Measurements from ENCODE around the gene ARL2. TPM values are rescaled to one million over a fixed set of nuclear protein-coding genes. Genes with fewer than 3 reads are reported as not detected.

ARL2 gene
- polyA plus RNA-seq, 3 donors: 34.3 to 40.4 (median 34.4) TPM

DNA sequence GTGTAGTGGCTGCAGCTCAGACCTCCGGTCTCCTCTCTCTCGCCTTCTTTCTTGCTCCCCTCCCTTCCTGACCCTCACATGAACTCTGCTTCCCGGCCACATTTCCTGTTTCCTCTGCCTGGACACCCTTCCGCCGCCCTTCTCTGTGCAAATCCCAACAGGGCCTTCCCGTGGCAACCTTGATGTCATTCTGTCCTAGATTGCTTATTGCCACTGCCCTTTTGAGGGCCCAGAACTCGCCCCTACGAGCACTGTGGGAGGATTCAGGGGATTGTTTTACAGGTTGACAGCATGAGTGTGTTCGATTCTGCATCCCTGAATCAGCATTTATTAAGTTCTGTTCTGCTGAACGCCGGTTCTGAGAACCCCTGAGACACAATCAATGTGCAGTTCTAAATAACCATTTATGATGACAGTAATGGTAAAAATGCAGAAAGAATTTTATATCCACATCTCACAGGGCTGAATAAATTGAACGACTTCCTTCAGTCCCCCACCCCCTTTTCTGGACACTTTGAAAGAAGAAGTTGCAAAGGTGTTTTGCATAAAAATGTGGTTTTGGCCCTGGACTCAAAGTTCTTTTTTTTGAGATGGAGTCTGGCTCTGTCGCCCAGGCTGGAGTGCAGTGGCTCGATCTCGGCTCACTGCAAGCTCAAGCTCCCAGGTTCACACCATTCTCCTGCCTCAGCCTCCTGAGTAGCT, 23.6 kb upstream of the ARL2 start:
- Histone ChIP-seq H4K20me1 (ENCODE audit: insufficient read depth, low read length) (no peaks in the 10 kb centered on the region), H3K4me2 (replicated peaks; ENCODE audit: extremely low read depth, low read length, poor library complexity, severe bottlenecking) (peak overlapping the region; percentile 69), H3K9ac (ENCODE audit: insufficient read depth, low read length, poor library complexity, severe bottlenecking) (no peak overlapping the region), H3K9me3 (replicated peaks in 1 of 2; ENCODE audit: control insufficient read depth in 1 of 2, insufficient read depth in 1 of 2, low read length in 2 of 2) (no peaks in the 10 kb centered on the region), H3K4me3 (replicated peaks in 1 of 3; ENCODE audit: low read depth in 2 of 3, low read length in 3 of 3) (peak overlapping the region; percentile 17 to 71 (median 21)), H2AFZ (ENCODE audit: insufficient read depth, low read depth, low read length, poor library complexity, severe bottlenecking) (peak overlapping the region; percentile 41), H3K36me3 (replicated peaks in 1 of 2; ENCODE audit: control insufficient read depth in 1 of 2, insufficient read depth in 2 of 2, low read length in 2 of 2) (no peaks in the 10 kb centered on the region), H3K79me2 (ENCODE audit: insufficient read depth, low read length) (no peaks in the 10 kb centered on the region), H3K27ac (ENCODE audit: low read depth in 1 of 2, low read length in 2 of 2) (peak overlapping the region; percentile 30 to 42), H3K4me1 (ENCODE audit: control insufficient read depth in 1 of 2, insufficient read depth in 2 of 2, low read length in 2 of 2) (peaks cover 45 to 48% of the 10 kb centered on the region in 2 donors), H3K27me3 (ENCODE audit: control insufficient read depth in 2 of 2, insufficient read depth in 2 of 2, low read length in 2 of 2) (no peaks in the 10 kb centered on the region)
- WGBS (ENCODE audit: insufficient coverage): 2% methylated on average over 8 of the region's 15 CpGs
- H3K4me1 Mint-ChIP-seq: peaks cover 53% of the 10 kb centered on the region
- peak; percentile 24 to 49 (median 40) for DNase-seq
- intact Hi-C loops (cut with micrococcal nuclease): no loop called here
- H3K27me3 Mint-ChIP-seq (ENCODE audit: low read depth in 3 of 3): peaks cover 2 to 5% (median 4%) of the 10 kb centered on the region in 3 donors
- H3K9me3 Mint-ChIP-seq: peaks cover 0 to 2% (median 0%) of the 10 kb centered on the region in 7 donors
- H3K36me3 Mint-ChIP-seq: peaks cover 21 to 32% of the 10 kb centered on the region in 2 donors
- peak overlapping the region; percentile 75 to 91 for H3K4me3 Mint-ChIP-seq
- H3K27ac Mint-ChIP-seq: peak overlapping the region; percentile 79 to 91 (median 84)
- TF ChIP-seq, protein P1, sequence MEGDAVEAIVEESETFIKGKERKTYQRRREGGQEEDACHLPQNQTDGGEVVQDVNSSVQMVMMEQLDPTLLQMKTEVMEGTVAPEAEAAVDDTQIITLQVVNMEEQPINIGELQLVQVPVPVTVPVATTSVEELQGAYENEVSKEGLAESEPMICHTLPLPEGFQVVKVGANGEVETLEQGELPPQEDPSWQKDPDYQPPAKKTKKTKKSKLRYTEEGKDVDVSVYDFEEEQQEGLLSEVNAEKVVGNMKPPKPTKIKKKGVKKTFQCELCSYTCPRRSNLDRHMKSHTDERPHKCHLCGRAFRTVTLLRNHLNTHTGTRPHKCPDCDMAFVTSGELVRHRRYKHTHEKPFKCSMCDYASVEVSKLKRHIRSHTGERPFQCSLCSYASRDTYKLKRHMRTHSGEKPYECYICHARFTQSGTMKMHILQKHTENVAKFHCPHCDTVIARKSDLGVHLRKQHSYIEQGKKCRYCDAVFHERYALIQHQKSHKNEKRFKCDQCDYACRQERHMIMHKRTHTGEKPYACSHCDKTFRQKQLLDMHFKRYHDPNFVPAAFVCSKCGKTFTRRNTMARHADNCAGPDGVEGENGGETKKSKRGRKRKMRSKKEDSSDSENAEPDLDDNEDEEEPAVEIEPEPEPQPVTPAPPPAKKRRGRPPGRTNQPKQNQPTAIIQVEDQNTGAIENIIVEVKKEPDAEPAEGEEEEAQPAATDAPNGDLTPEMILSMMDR (IDR thresholded peaks at IDR 0.05): no peak

DNA sequence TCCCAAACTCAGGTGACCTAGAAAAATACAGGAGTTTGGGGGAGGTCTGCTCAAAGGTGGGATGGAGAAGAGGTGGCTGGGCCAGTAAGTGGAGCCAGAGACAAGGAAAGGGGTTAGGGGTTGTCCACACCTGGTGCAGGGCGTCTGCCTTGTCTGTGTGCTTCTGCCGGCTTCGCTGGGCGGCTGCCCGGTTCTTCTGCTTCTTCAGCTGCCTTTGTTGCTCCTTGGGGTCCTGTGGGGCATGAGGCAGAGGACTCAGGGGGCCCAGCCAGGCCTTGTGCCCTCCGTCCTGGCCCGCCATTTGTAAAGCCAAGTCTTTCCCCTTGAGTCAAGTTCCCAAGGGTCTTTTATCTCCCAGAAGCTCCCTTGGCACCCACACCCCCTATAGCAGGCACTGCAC, 19.6 kb upstream of the ARL2 start:
- Mint-ChIP-seq H3K9me3 (no peaks in the 10 kb centered on the region), H3K4me3 (no peak overlapping the region), H3K36me3 (peaks cover 14 to 23% of the 10 kb centered on the region in 2 donors), H3K4me1 (peaks cover 56% of the 10 kb centered on the region), H3K27me3 (ENCODE audit: low read depth in 3 of 3) (peaks cover 2 to 9% (median 3%) of the 10 kb centered on the region in 3 donors), H3K27ac (no peak overlapping the region)
- H3K9me3 ChIP-seq (replicated peaks in 1 of 2; ENCODE audit: control insufficient read depth in 1 of 2, insufficient read depth in 1 of 2, low read length in 2 of 2): no peaks in the 10 kb centered on the region
- no peak overlapping the region for H3K4me2 ChIP-seq (replicated peaks; ENCODE audit: extremely low read depth, low read length, poor library complexity, severe bottlenecking)
- no peaks in the 10 kb centered on the region for H4K20me1 ChIP-seq (ENCODE audit: insufficient read depth, low read length)
- intact Hi-C loops (cut with micrococcal nuclease): no loop called here
- peaks cover 39 to 44% of the 10 kb centered on the region in 2 donors for H3K4me1 ChIP-seq (ENCODE audit: control insufficient read depth in 1 of 2, insufficient read depth in 2 of 2, low read length in 2 of 2)
- H3K36me3 ChIP-seq (replicated peaks in 1 of 2; ENCODE audit: control insufficient read depth in 1 of 2, insufficient read depth in 2 of 2, low read length in 2 of 2): no peaks in the 10 kb centered on the region
- no peak overlapping the region for H3K27ac ChIP-seq (ENCODE audit: low read depth in 1 of 2, low read length in 2 of 2)
- no peaks in the 10 kb centered on the region for H3K27me3 ChIP-seq (ENCODE audit: control insufficient read depth in 2 of 2, insufficient read depth in 2 of 2, low read length in 2 of 2)
- no peak overlapping the region for H3K4me3 ChIP-seq (replicated peaks in 1 of 3; ENCODE audit: low read depth in 2 of 3, low read length in 3 of 3)
- WGBS (ENCODE audit: insufficient coverage): 95% methylated on average over 5 of the region's 7 CpGs
- no peaks in the 10 kb centered on the region for H3K79me2 ChIP-seq (ENCODE audit: insufficient read depth, low read length)
- no peak overlapping the region for H2AFZ ChIP-seq (ENCODE audit: insufficient read depth, low read depth, low read length, poor library complexity, severe bottlenecking)
- TF ChIP-seq, protein P1 (IDR thresholded peaks at IDR 0.05): no peak
- no peak for DNase-seq
- H3K9ac ChIP-seq (ENCODE audit: insufficient read depth, low read length, poor library complexity, severe bottlenecking): no peak overlapping the region
